Pancreas (tissue), 10 donors: ENCODE data around the gene CLN5. TPM values are rescaled to one million over a fixed set of nuclear protein-coding genes. Genes with fewer than 3 reads are reported as not detected.

Experiments used
- ATAC-seq, 4 donors: fragments of 200-7000 bp; cut with Tn5 transposase; one replicate each; pipeline versions ENCODE4 v1.8.0 to v1.9.1; 2020; ENCODE audit warnings: mild to moderate bottlenecking in 4 of 4, moderate library complexity in 4 of 4
- DNase-seq, 6 donors: peaks; one replicate each; pipeline ENCODE4 v3.0.0-alpha.2; 2020
- FAIRE-seq: peaks from 2 replicates; lab custom pipeline; 2012; peaks lifted over from hg19 to GRCh38; lab: Jason Lieb, UNC
- H3K27ac ChIP-seq, 4 donors: fragments of 200-600 bp; sonication (generic); 1 replicate in 3 of 4; 2 replicates in 1 of 4; pipeline versions ENCODE4 v1.5.0 to v1.8.0; 2020
- H3K27me3 ChIP-seq, 4 donors: fragments of 200-600 bp; one replicate each; pipeline ENCODE4 v1.8.0; 2021
- H3K36me3 ChIP-seq, 3 donors: fragments of 200-600 bp; sonication (generic) in 1 of 3; one replicate each; pipeline versions ENCODE4 v1.5.0 to v1.8.0; 2020 to 2021
- H3K4me1 ChIP-seq, 3 donors: fragments of 200-600 bp; one replicate each; pipeline ENCODE4 v1.8.0; 2021
- H3K4me3 ChIP-seq, 4 donors: fragments of 200-600 bp; sonication (generic) in 2 of 4; one replicate each; pipeline versions ENCODE4 v1.5.0 to v1.8.0; 2020 to 2021
- H3K9me3 ChIP-seq, 4 donors: fragments of 200-600 bp; one replicate each; pipeline ENCODE4 v1.8.0; 2021
- CTCF ChIP-seq, 4 donors: fragments of 200-600 bp; sonication (generic) in 3 of 4; IDR thresholded peaks; one replicate each; pipeline versions ENCODE4 v1.5.0 to v1.8.0; 2021; ENCODE audit warnings: antibody characterized with exemption in 4 of 4
- WGBS, 2 donors: extraction: QIAGEN DNeasy Blood & Tissue Kit; methylation state at CpG; one replicate each; pipeline ENCODE4 v1.1.7; 2013; 5-methylcytosine and 5-hydroxymethylcytosine counted together
- intact Hi-C, 3 donors: fragments of 100-400 bp; cut with DNase I; formaldehyde crosslinking; loops; one replicate each; pipeline versions ENCODE4 v1.11.1 to v1.14.2; 2022
- polyA plus RNA-seq, 2 donors: library from polyadenylated mRNA; stranded (reverse); fragments of 200-250 nt; gene quantifications; one replicate each; pipeline ENCODE4 v1.2.3, GENCODE V29; 2013
- total RNA-seq, 6 donors: library from RNA; stranded (reverse); fragmentation: NEBNext Ultra II Directional in 4 of 6; extraction: Animal tissue kit (Norgen Biotek cat#: 25700) in 4 of 6; gene quantifications; one replicate each; pipeline versions ENCODE4 v1.2.1 to v1.2.4, GENCODE V29; 2021 to 2023
- donor health status: healthy with polysubstance abuse.
- donor health status: DM: no; HTN: no; CAD: no; lungs with moderate emphysema.
- donor health status: DM: no; HTN: no; CAD: no.
- donor health status: control.
- donor health status: control.
- donor health status: Bipolar disorder and iron deficiency.
- donor health status: DM: yes; HTN: yes; CAD: no.
- donor health status: DM: no; HTN: no; CAD: no.
- donor health status: DM: no; HTN: no; CAD: no.
- donor health status: DM: yes; HTN: yes; CAD: no.

The CLN5 gene
- total and polyA plus RNA-seq, 8 donors = 9.1 to 24.3 (median 18.1) TPM

GRCh38 chr13:77047649-77048343 is 55.9 kb downstream of the CLN5 start:
- Histone ChIP-seq H3K4me1 (no peaks in the 10 kb centered on the region), H3K4me3 (no peak overlapping the region), H3K36me3 (peaks cover 0 to 15% (median 0%) of the 10 kb centered on the region in 3 donors), H3K27me3 (no peaks in the 10 kb centered on the region), H3K27ac (no peak overlapping the region), H3K9me3 (no peaks in the 10 kb centered on the region)
- intact Hi-C loops = no loop called here
- no peak for TF ChIP-seq CTCF (IDR thresholded peaks at IDR 0.05)
- 97% methylated on average over 8 of the region's 8 CpGs for WGBS, 2 donors
- ATAC-seq (no peak), FAIRE-seq (no peak), DNase-seq (no peak)

- FAIRE-seq = no peak
- H3K27me3 ChIP-seq = no peaks in the 10 kb centered on the region
- intact Hi-C loops = no loop called here
- H3K9me3 ChIP-seq = no peaks in the 10 kb centered on the region
- H3K4me3 ChIP-seq = no peak overlapping the region
- no peak for TF ChIP-seq CTCF (IDR thresholded peaks at IDR 0.05)
- ATAC-seq = peak in 2 of 4 donors; percentile 39 to 41
- no peak overlapping the region for H3K27ac ChIP-seq
- peaks cover 0 to 15% (median 0%) of the 10 kb centered on the region in 3 donors for H3K36me3 ChIP-seq
- 85 to 89% methylated on average over 4 of the region's 4 CpGs for WGBS, 2 donors
- no peaks in the 10 kb centered on the region for H3K4me1 ChIP-seq
- DNase-seq = no peak
Observed at GRCh38 chr13:77048681-77049080, 56.8 kb downstream of the CLN5 start.

- intact Hi-C loops = no loop called here
- H3K27me3 ChIP-seq = no peaks in the 10 kb centered on the region
- no peaks in the 10 kb centered on the region for H3K9me3 ChIP-seq
- no peak overlapping the region for H3K27ac ChIP-seq
- DNase-seq (no peak), FAIRE-seq (no peak), ATAC-seq (no peak)
- TF ChIP-seq CTCF (IDR thresholded peaks at IDR 0.05) = no peak
- 36 to 37% methylated on average over 4 of the region's 4 CpGs for WGBS, 2 donors
- H3K4me3 ChIP-seq = no peak overlapping the region
- H3K36me3 ChIP-seq = peaks cover 0 to 12% (median 0%) of the 10 kb centered on the region in 3 donors
- peaks cover 3 to 24% (median 14%) of the 10 kb centered on the region in 3 donors for H3K4me1 ChIP-seq
Observed at GRCh38 chr13:77053192-77053591, 61.3 kb downstream of the CLN5 start.

Other genes with a start within 250 kb of the CLN5 start
- 10 to 100 TPM in 3 of 6 donors, 1 to 10 TPM in 3; 6.3 to 46.1 (median 14.8) TPM for gene KCTD12, start 105.7 kb upstream of the CLN5 start, total RNA-seq
- gene KCTD12, start 105.7 kb upstream of the CLN5 start, polyA plus RNA-seq = 10 to 100 TPM in 1 of 2 donors, 1 to 10 TPM in 1; 7.0 to 21.1 TPM
- gene ACOD1, start 43.6 kb upstream of the CLN5 start, total RNA-seq = not detected
- not detected for gene ACOD1, start 43.6 kb upstream of the CLN5 start, polyA plus RNA-seq
- 10 to 100 TPM; 11.9 to 23.8 (median 14.5) TPM for gene FBXL3, start 35.1 kb downstream of the CLN5 start, total RNA-seq
- gene FBXL3, start 35.1 kb downstream of the CLN5 start, polyA plus RNA-seq = 10 to 100 TPM in 1 of 2 donors, 1 to 10 TPM in 1; 7.5 to 16.8 TPM